K562 (cell line): ENCODE data around the gene PRKCB. TPM values are rescaled to one million over a fixed set of nuclear protein-coding genes. Genes with fewer than 3 reads are reported as not detected.
A peak's percentile ranks its signal among the peaks of the same experiment; 100 is the strongest.

Experiments used
- ATAC-seq: fragments of 200-7000 bp; cut with Tn5 transposase; 3 replicates; pipeline ENCODE4 v1.9.1; 2020; ENCODE audit warnings: moderate library complexity
- BruUV-seq: library from RNA; stranded (reverse); fragments of 400-500 nt; replicated peaks from 2 replicates; lab custom pipeline; 2021; lab: Mats Ljungman, UMichigan
- CTCF ChIA-PET: fragments of 300-600 bp; formaldehyde crosslinking; extraction: SDS; loops from one replicate; lab custom pipeline; 2021; ENCODE audit warnings: low intra/inter-chr PET ratio; lab: Yijun Ruan, JAX
- POLR2A ChIA-PET: fragments of 300-600, 350-650 bp; sonication (Branson Sonifier 250); formaldehyde crosslinking; extraction: SDS; loops from one replicate; lab custom pipeline; 2021; ENCODE audit warnings: antibody characterized with exemption, inconsistent platforms; lab: Yijun Ruan, JAX
- DNase-seq, 4 experiments: peaks; one replicate each; pipeline versions ENCODE4 v3.0.0 to v3.0.0-alpha.2; 2011 to 2018; ENCODE audit warnings: low spot score in 3 of 4, mixed read lengths in 3 of 4; ENCODE audit errors: extremely low read depth in 1 of 4
- FAIRE-seq: peaks from 2 replicates; lab custom pipeline; 2011; peaks lifted over from hg19 to GRCh38; lab: Jason Lieb, UNC
- H2AFZ ChIP-seq: 2 replicates; pipeline ENCODE4 v1.6.0; 2011; ENCODE audit warnings: low read depth, low read length, control low read depth, inconsistent platforms
- H3K27ac ChIP-seq: fragments of 200-600 bp; 3 replicates; pipeline ENCODE4 v1.8.0; 2011; ENCODE audit warnings: low read depth, mild to moderate bottlenecking, control low read depth, inconsistent platforms, low read length, moderate library complexity, mixed read lengths; ENCODE audit errors: extremely low read depth
- H3K27me3 ChIP-seq, 2 experiments: fragments of 300-600 bp in 1 of 2; 2 replicates in 1 of 2; 3 replicates in 1 of 2; pipeline versions ENCODE4 v1.6.0 to v1.8.0; 2011; ENCODE audit warnings: inconsistent platforms in 2 of 2, low read length in 2 of 2, mild to moderate bottlenecking in 1 of 2, mixed read lengths in 1 of 2, moderate library complexity in 1 of 2; ENCODE audit not compliant: control insufficient read depth in 2 of 2, insufficient read depth in 2 of 2
- H3K36me3 ChIP-seq: fragments of 300-600 bp; 3 replicates; pipeline ENCODE4 v1.8.0; 2011; ENCODE audit warnings: mild to moderate bottlenecking, low read length, inconsistent platforms; ENCODE audit not compliant: control insufficient read depth, insufficient read depth
- H3K4me1 ChIP-seq, 2 experiments: fragments of 200-600 bp in 1 of 2; replicated peaks in 1 of 2; 2 replicates in 1 of 2; 3 replicates in 1 of 2; pipeline versions ENCODE4 v1.5.1 to v1.8.0; 2011; ENCODE audit warnings: inconsistent platforms in 2 of 2, low read length in 2 of 2, mild to moderate bottlenecking in 1 of 2, mixed read lengths in 1 of 2, moderate library complexity in 1 of 2; ENCODE audit not compliant: control insufficient read depth in 2 of 2, insufficient read depth in 2 of 2
- H3K4me2 ChIP-seq: 2 replicates; pipeline ENCODE4 v1.6.1; 2011; ENCODE audit warnings: low read length, control low read depth, inconsistent platforms, mixed read lengths; ENCODE audit not compliant: insufficient read depth
- H3K4me3 ChIP-seq: fragments of 200-600 bp; sonication (generic), shearing (Covaris generic); 2 replicates; pipeline ENCODE4 v1.5.1; 2016; ENCODE audit warnings: control low read depth, inconsistent platforms
- H3K79me2 ChIP-seq: fragments of 200-600 bp; 3 replicates; pipeline ENCODE4 v1.8.0; 2011; ENCODE audit warnings: low read length, inconsistent platforms; ENCODE audit not compliant: control insufficient read depth, insufficient read depth
- H3K9ac ChIP-seq, 2 experiments: 2 replicates each; pipeline versions ENCODE4 v1.6.0 to v1.6.1; 2011; ENCODE audit warnings: low read depth in 2 of 2, low read length in 2 of 2, control low read depth in 1 of 2, inconsistent platforms in 1 of 2, mild to moderate bottlenecking in 1 of 2, mixed read lengths in 1 of 2; ENCODE audit not compliant: insufficient read depth in 1 of 2
- H3K9me1 ChIP-seq: one replicate; pipeline ENCODE4 v1.6.0; 2011; ENCODE audit warnings: inconsistent platforms, mild to moderate bottlenecking, low read length, moderate library complexity; ENCODE audit not compliant: control insufficient read depth, insufficient read depth
- H3K9me3 ChIP-seq: replicated peaks from 2 replicates; pipeline ENCODE4 v1.5.1; 2011; ENCODE audit warnings: low read depth, low read length, inconsistent platforms; ENCODE audit not compliant: control insufficient read depth, insufficient read depth
- H4K20me1 ChIP-seq: replicated peaks from 2 replicates; pipeline ENCODE4 v1.6.1; 2011; ENCODE audit warnings: low read length, inconsistent platforms, mixed read lengths; ENCODE audit not compliant: control insufficient read depth, insufficient read depth
- CCAR2 ChIP-seq: fragments of 200-400 bp; formaldehyde crosslinking; IDR thresholded peaks from 2 replicates; pipeline ENCODE4 v1.6.1; 2017; ENCODE audit warnings: mild to moderate bottlenecking, low read depth, low read length
- ESRRA ChIP-seq: fragments of 450-650 bp; IDR thresholded peaks from 2 replicates; pipeline ENCODE4 v1.6.1; 2014; ENCODE audit warnings: low read depth, mild to moderate bottlenecking, moderate library complexity, borderline replicate concordance
- IRF9 ChIP-seq: fragments of 450-650 bp; IDR thresholded peaks from 2 replicates; pipeline ENCODE4 v1.6.1; 2016; ENCODE audit warnings: missing biosample characterization, missing genetic modification characterization
- KDM4B ChIP-seq, 2 experiments: fragments of 450-650 bp in 1 of 2; sonication (generic) in 1 of 2; IDR thresholded peaks; 2 replicates each; pipeline ENCODE4 v1.6.1; 2016 to 2017; ENCODE audit warnings: borderline replicate concordance in 2 of 2, antibody characterized with exemption in 1 of 2, low read depth in 1 of 2, mild to moderate bottlenecking in 1 of 2
- KDM5B ChIP-seq: fragments of 200-600 bp; sonication (generic); IDR thresholded peaks from 2 replicates; pipeline ENCODE4 v1.6.1; 2012; ENCODE audit warnings: low read depth, mild to moderate bottlenecking, moderate library complexity, low read length, control low read depth, inconsistent platforms; ENCODE audit not compliant: insufficient replicate concordance
- MBD2 ChIP-seq: sonication (generic); IDR thresholded peaks from 2 replicates; pipeline ENCODE4 v1.6.1; 2016; ENCODE audit warnings: low read depth, borderline replicate concordance
- MIER1 ChIP-seq: fragments of 450-650 bp; IDR thresholded peaks from 2 replicates; pipeline ENCODE4 v1.6.1; 2016; ENCODE audit warnings: antibody characterized with exemption, mild to moderate bottlenecking, low read depth
- POLR2AphosphoS2 ChIP-seq: IDR thresholded peaks from 2 replicates; pipeline ENCODE4 v1.6.1; 2012; ENCODE audit warnings: low read length, improper control_type of control experiment
- PTRF ChIP-seq: fragments of 450-650 bp; IDR thresholded peaks from 2 replicates; pipeline ENCODE4 v1.6.1; 2016; ENCODE audit warnings: mild to moderate bottlenecking, missing genetic modification characterization, missing compliant biosample characterization
- PTTG1 ChIP-seq: fragments of 450-650 bp; IDR thresholded peaks from 2 replicates; pipeline ENCODE4 v1.6.1; 2016; ENCODE audit warnings: low read depth, mild to moderate bottlenecking, missing genetic modification characterization, missing compliant biosample characterization
- YY1 ChIP-seq, 3 experiments: IDR thresholded peaks; 2 replicates each; pipeline ENCODE4 v1.6.1; 2011; ENCODE audit warnings: low read length in 2 of 3, mild to moderate bottlenecking in 2 of 3, moderate library complexity in 2 of 3, borderline replicate concordance in 1 of 3, control low read depth in 1 of 3, low read depth in 1 of 3; ENCODE audit not compliant: insufficient read depth in 3 of 3, insufficient replicate concordance in 2 of 3, control insufficient read depth in 1 of 3, insufficient read length in 1 of 3; ENCODE audit errors: extremely low read depth in 1 of 3
- ZBED1 ChIP-seq: IDR thresholded peaks from 2 replicates; pipeline ENCODE4 v1.6.1; 2014
- ZNF175 ChIP-seq: fragments of 200-800 bp; sonication (Bioruptor generic); IDR thresholded peaks from 2 replicates; pipeline ENCODE4 v1.6.1; 2016; ENCODE audit warnings: low read depth, mild to moderate bottlenecking, missing genetic modification characterization, missing compliant biosample characterization
- ZNF224 ChIP-seq: sonication (generic); formaldehyde crosslinking; IDR thresholded peaks from 2 replicates; pipeline ENCODE4 v1.8.0; 2022; ENCODE audit warnings: mild to moderate bottlenecking, missing genetic modification reagents
- ZNF589 ChIP-seq: fragments of 200-800 bp; sonication (Bioruptor generic); IDR thresholded peaks from 2 replicates; pipeline ENCODE4 v1.6.1; 2016; ENCODE audit warnings: low read depth, missing genetic modification characterization, missing compliant biosample characterization
- ZNF592 ChIP-seq: fragments of 450-650 bp; IDR thresholded peaks from 2 replicates; pipeline ENCODE4 v1.6.1; 2017; ENCODE audit warnings: antibody characterized with exemption, mild to moderate bottlenecking
- WGBS: fragments of 100-300 bp; shearing (Covaris generic); methylation state at CpG from one replicate; pipeline ENCODE4 v1.1.6; 2016; ENCODE audit warnings: low coverage, mixed read lengths; ENCODE audit not compliant: insufficient coverage; ENCODE audit errors: missing lambda C conversion rate; 5-methylcytosine and 5-hydroxymethylcytosine counted together
- in situ Hi-C: fragments of 300-500 bp; cut with MboI; formaldehyde crosslinking; loops from 4 replicates; pipeline ENCODE4 v1.15.0; 2018; ENCODE audit warnings: inconsistent platforms, mixed read lengths
- intact Hi-C: fragments of 100-400 bp; cut with micrococcal nuclease; formaldehyde crosslinking; loops from 2 replicates; pipeline ENCODE4 v1.14.2; 2022
- polyA plus RNA-seq, 8 experiments: library from polyadenylated mRNA; depleted of rRNA in 4 of 8; stranded (reverse) in 5 of 8; unstranded in 3 of 8; fragments of >200 nt; fragmentation: Nextera tagmentation in 2 of 8; fragmentation: Illumina TruSeq in 1 of 8; extraction: Ambion mirVana in 2 of 8; extraction: Trizol in 1 of 8; gene quantifications; 2 replicates each; pipeline versions ENCODE4 v1.2.1 to v1.2.3, GENCODE V29; 2011 to 2014; ENCODE audit warnings: inconsistent platforms in 1 of 8, missing spikeins in 1 of 8
- total RNA-seq, 7 experiments: library from RNA; depleted of rRNA in 6 of 7; stranded (reverse); fragments of >200 nt in 6 of 7; fragmentation: Illumina TruSeq in 2 of 7; extraction: Trizol in 2 of 7; gene quantifications; 2 replicates each; pipeline versions ENCODE4 v1.2.1 to v1.2.3, GENCODE V29; 2011 to 2021; ENCODE audit warnings: low replicate concordance in 1 of 7

PRKCB gene
- total and polyA plus RNA-seq, 9 of the 15 experiments (the other 6 are each of a cell fraction or from before 2014, with no cell fraction given) = 49.9 to 276 (median 148) TPM

- Histone ChIP-seq H3K79me2 (peaks cover 24% of the 10 kb centered on the region; the same call in 2 of the 3 replicates), H3K27me3 (no peaks in the 10 kb centered on the region), H4K20me1 (no peaks in the 10 kb centered on the region; the same call in 1 of the 2 replicates), H3K36me3 (peaks cover 87% of the 10 kb centered on the region; the same call in 2 of the 3 replicates), H3K4me1 (no peaks in the 10 kb centered on the region; a peak in 2 of 5 replicates), H3K9ac (no peak overlapping the region), H3K9me1 (no peaks in the 10 kb centered on the region), H2AFZ (no peak overlapping the region), H3K4me2 (no peak overlapping the region), H3K4me3 (no peak overlapping the region), H3K9me3 (no peaks in the 10 kb centered on the region), H3K27ac (no peak overlapping the region)
- POLR2A ChIA-PET = interaction anchor here (0.7 kb wide), 1 partner anchor 18 kb away, joined by 3 read pairs; no protein-coding TSS in a partner anchor
- intact Hi-C loops = no loop called here
- peak in 1 of 4 experiments; percentile 22 for DNase-seq
- no peak for ATAC-seq
- no TSS peak for BruUV-seq
- CTCF ChIA-PET = interaction anchor here (0.6 kb wide), 1 partner anchor 551 kb away, joined by 3 read pairs; no protein-coding TSS in a partner anchor
- 86% methylated on average over 9 of the region's 9 CpGs for WGBS
- in situ Hi-C loops = no loop called here
- FAIRE-seq = peak; percentile 26
- peak; percentile 86; the same call in 1 of the 2 replicates for TF ChIP-seq ZNF592
- no peak for TF ChIP-seq ZNF589 (CRISPR knock-in tag)
- no peak for TF ChIP-seq CCAR2
- no peak for TF ChIP-seq ZBED1
- no peak for TF ChIP-seq ESRRA
- no peak for TF ChIP-seq MIER1
- TF ChIP-seq MBD2 = no peak
- TF ChIP-seq ZNF175 (CRISPR knock-in tag) = peak; percentile 42; the same call in 1 of the 2 replicates
- TF ChIP-seq PTTG1 (tag) = peak; percentile 62
- no peak for TF ChIP-seq KDM4B (IDR thresholded peaks at IDR 0.05; ENCODE audit: borderline replicate concordance in 2 of 2, low read depth in 1 of 2)
- no peak for TF ChIP-seq POLR2AphosphoS2
- no peak for TF ChIP-seq ZNF224 (CRISPR knock-in tag)
- no peak for TF ChIP-seq IRF9 (tag)
- peak; percentile 60; the same call in 1 of the 2 replicates for TF ChIP-seq PTRF (tag)
- TF ChIP-seq KDM5B = no peak
- no peak for TF ChIP-seq YY1 (IDR thresholded peaks at IDR 0.05; ENCODE audit: borderline replicate concordance in 1 of 3, control insufficient read depth in 1 of 3, extremely low read depth in 1 of 3, insufficient read depth in 3 of 3, insufficient read length in 1 of 3, insufficient replicate concordance in 2 of 3, low read depth in 1 of 3, low read length in 2 of 3)
Measured at GRCh38 chr16:24052329-24053098, 216.7 kb downstream of the PRKCB start.
